Measurements from ENCODE around the gene STARD8. TPM values are rescaled to one million over a fixed set of nuclear protein-coding genes. Genes with fewer than 3 reads are reported as not detected.
"Not testable (repeated sequence)": the region's sequence is repeated elsewhere in the genome, so short reads cannot be mapped to it uniquely, and the experiment has no call there.

STARD8 gene
- total RNA-seq, 8 experiments from 2014 or later, result 0.24 to 5.0 (median 0.48) TPM

DNA sequence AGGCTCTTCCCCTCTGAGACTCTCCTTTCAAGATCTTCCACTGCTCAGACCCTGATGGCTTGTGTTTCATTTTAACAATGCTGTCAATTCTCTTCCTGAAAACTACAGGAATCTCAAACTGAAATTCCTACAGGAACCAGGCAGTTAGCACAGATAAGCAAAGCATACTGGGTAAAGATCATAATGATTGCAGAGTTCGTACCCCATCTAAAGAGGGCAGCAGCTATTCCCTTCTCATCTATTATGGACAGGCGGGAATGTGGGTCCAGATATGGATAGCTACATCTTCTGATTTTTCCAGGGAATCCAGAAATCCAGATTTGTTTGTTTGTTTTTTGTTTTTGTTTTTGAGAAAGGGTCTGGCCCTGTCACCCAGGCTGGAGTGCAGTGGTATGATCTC lies 83.8 kb downstream of the STARD8 start:
- H3K4me3 ChIP-seq, result no peak overlapping the region
- no peaks in the 10 kb centered on the region for H3K4me1 ChIP-seq (replicated peaks in 1 of 2)
- ATAC-seq (replicated peaks in 6 of 8), result no peak
- in situ Hi-C loops (cut with MboI; ENCODE audit: low pct_unique_long_range_greater_than_20kb in 2 of 9, low sequenced_read_pairs in 9 of 9, unreplicated experiment in 9 of 9), result no loop called here
- no peak overlapping the region for H3K27ac ChIP-seq
- WGBS, 10 experiments, result 39 to 80% (median 45%) methylated on average over 1 to 2 of the region's 2 CpGs; no CpG with 5 or more reads in 7 of the 10 experiments

DNA sequence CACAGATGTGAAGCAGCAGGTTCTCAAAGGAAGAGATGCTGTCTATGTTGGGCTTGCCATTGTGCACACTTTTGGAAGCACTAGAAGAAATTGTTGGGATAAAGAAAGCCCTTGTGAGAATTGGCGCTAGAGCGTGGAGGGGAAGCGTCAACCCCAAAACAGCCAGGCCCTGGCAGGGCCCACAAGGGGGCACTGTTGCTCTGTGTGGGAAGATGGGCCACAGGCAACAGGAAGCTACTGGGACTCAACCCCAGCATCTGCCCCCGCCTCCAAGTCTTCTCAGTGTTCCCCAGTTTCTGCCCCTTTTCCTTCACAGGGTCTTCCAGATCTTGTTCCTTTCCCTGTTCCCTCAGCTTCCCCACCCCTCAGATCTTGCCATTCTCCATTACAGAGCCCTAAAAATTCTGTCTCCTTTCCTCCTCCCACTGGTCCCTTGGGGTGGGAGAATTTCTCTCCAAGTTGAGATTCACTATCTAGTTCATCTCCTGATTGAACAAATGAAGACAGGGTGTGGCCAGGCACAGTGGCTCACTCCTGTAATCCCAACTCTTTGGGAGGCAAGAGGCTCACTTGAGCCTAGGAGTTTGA lies 85.5 kb downstream of the STARD8 start:
- ATAC-seq (replicated peaks in 6 of 8), result peak in 3 of 8 experiments; percentile 86 to 88 (median 87)
- Histone ChIP-seq H3K27ac (no peak overlapping the region), H3K4me1 (replicated peaks in 1 of 2) (no peaks in the 10 kb centered on the region), H3K4me3 (no peak overlapping the region)
- 37 to 80% methylated on average over 1 to 2 of the region's 4 CpGs; no CpG with 5 or more reads in 8 of the 10 experiments for WGBS, 10 experiments
- in situ Hi-C loops (cut with MboI; ENCODE audit: low pct_unique_long_range_greater_than_20kb in 2 of 9, low sequenced_read_pairs in 9 of 9, unreplicated experiment in 9 of 9), result no loop called here

GRCh38 chrX:68735266-68735665 lies 87.8 kb downstream of the STARD8 start:
- Histone ChIP-seq H3K27ac (no peak overlapping the region), H3K4me1 (replicated peaks in 1 of 2) (no peaks in the 10 kb centered on the region), H3K4me3 (no peak overlapping the region)
- WGBS, 10 experiments, result 0 to 80% (median 14%) methylated on average over 1 of the region's 1 CpG; no CpG with 5 or more reads in 3 of the 10 experiments
- ATAC-seq (replicated peaks in 6 of 8), result no peak
- in situ Hi-C loops (cut with MboI; ENCODE audit: low pct_unique_long_range_greater_than_20kb in 2 of 9, low sequenced_read_pairs in 9 of 9, unreplicated experiment in 9 of 9), result no loop called here

DNA sequence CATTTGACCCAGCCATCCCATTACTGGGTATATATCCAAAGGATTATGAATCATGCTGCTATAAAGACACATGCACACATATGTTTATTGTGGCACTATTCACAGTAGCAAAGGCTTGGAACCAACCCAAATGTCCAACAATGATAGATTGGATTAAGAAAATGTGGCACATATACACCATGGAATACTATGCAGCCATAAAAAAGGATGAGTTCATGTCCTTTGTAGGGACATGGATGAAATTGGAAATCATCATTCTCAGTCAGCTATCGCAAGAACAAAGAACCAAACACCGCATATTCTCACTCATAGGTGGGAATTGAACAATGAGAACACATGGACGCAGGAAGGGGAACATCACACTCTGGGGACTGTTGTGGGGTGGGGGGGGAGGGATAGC lies 94.4 kb downstream of the STARD8 start:
- H3K27ac ChIP-seq; H3K4me3 ChIP-seq; in situ Hi-C loops (cut with MboI; ENCODE audit: low pct_unique_long_range_greater_than_20kb in 2 of 9, low sequenced_read_pairs in 9 of 9, unreplicated experiment in 9 of 9); ATAC-seq (replicated peaks in 6 of 8); H3K4me1 ChIP-seq (replicated peaks in 1 of 2): not testable (repeated sequence)
- WGBS, 10 experiments, result no CpG with 5 or more reads among the region's 3 CpGs

DNA sequence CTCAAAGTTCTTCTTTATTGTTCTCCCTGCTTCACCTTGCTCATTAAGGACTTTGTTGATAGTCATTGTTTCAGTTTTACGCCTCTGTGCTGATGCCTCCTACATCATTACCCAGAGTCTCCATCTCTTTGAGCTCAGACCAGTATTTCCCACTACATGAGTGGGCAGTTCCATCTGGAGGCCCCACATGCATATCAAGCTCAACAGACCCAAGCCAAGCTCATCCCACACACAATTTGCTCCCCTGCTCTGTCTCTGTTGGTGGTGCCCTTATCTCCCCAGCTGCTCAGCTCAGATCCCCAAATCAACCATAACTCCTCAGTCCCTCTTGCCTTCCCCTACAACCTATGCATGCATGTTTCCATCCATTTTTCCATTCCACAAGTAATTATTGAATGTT lies 96.3 kb downstream of the STARD8 start:
- in situ Hi-C loops (cut with MboI; ENCODE audit: low pct_unique_long_range_greater_than_20kb in 2 of 9, low sequenced_read_pairs in 9 of 9, unreplicated experiment in 9 of 9), result no loop called here
- 40 to 100% methylated on average over 1 of the region's 1 CpG; no CpG with 5 or more reads in 8 of the 10 experiments for WGBS, 10 experiments

DNA sequence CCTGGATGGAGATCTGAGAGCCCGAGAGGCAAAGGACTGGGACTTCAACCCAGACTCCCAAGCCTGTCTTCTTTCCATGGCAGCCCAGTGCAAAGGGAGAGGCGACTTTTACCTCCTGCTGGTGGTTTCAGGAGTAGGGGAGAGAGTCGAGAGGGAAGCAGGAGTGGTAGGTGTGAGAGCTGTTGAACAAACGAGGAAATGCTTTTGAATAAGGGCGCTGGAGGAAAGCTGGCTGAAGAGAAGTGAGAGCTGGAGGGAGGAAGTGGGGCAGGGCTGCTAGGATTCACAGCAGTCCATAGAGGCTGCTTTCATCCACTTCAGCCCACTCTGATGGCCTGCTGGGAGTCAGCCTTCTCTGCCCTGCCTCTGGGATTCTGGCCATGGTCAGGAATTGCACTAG lies 99.5 kb downstream of the STARD8 start:
- in situ Hi-C loops (cut with MboI; ENCODE audit: low pct_unique_long_range_greater_than_20kb in 2 of 9, low sequenced_read_pairs in 9 of 9, unreplicated experiment in 9 of 9), result no loop called here
- 39 to 80% methylated on average over 1 to 5 of the region's 5 CpGs; no CpG with 5 or more reads in 8 of the 10 experiments for WGBS, 10 experiments

More for the DNA sequence above, 96.3 kb downstream of the STARD8 start:
- ATAC-seq (replicated peaks in 6 of 8), result no peak
- no peak overlapping the region for H3K27ac ChIP-seq
- H3K4me1 ChIP-seq (replicated peaks in 1 of 2), result no peaks in the 10 kb centered on the region
- H3K4me3 ChIP-seq, result no peak overlapping the region

GRCh38 chrX:68748030-68748429 lies 100.6 kb downstream of the STARD8 start:
- ATAC-seq (replicated peaks in 6 of 8), result no peak

More for the DNA sequence above, 99.5 kb downstream of the STARD8 start:
- Histone ChIP-seq H3K27ac (no peak overlapping the region), H3K4me3 (no peak overlapping the region), H3K4me1 (replicated peaks in 1 of 2) (no peaks in the 10 kb centered on the region)
- ATAC-seq (replicated peaks in 6 of 8), result no peak

DNA sequence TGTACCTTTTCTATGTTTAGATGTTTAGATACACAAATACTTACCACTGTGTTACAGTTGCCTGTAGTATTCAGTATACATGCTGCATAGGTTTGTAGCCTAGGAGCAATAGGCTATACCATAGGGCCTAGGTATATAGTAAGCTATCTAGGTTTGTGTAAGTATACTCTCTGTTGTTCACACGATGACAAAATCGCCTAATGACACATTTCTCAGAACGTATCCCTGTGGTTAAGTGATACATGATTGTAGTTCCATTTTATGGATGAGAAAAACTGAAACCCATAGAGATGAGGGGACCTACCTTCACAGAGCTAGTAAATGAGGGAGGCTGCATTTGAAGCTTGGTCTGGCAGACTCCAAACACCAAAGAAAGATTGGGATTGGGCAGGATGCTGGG lies 102.0 kb downstream of the STARD8 start:
- no peaks in the 10 kb centered on the region for H3K4me1 ChIP-seq (replicated peaks in 1 of 2)
- H3K4me3 ChIP-seq, result no peak overlapping the region
- no peak overlapping the region for H3K27ac ChIP-seq
- ATAC-seq (replicated peaks in 6 of 8), result no peak
- in situ Hi-C loops (cut with MboI; ENCODE audit: low pct_unique_long_range_greater_than_20kb in 2 of 9, low sequenced_read_pairs in 9 of 9, unreplicated experiment in 9 of 9), result no loop called here
- WGBS, 10 experiments, result 10 to 82% methylated on average over 2 to 3 of the region's 3 CpGs; no CpG with 5 or more reads in 8 of the 10 experiments

More at GRCh38 chrX:68748030-68748429, 100.6 kb downstream of the STARD8 start:
- WGBS, 10 experiments, result 35 to 100% methylated on average over 3 to 4 of the region's 7 CpGs; no CpG with 5 or more reads in 8 of the 10 experiments
- in situ Hi-C loops (cut with MboI; ENCODE audit: low pct_unique_long_range_greater_than_20kb in 2 of 9, low sequenced_read_pairs in 9 of 9, unreplicated experiment in 9 of 9), result no loop called here
- Histone ChIP-seq H3K4me3 (no peak overlapping the region), H3K4me1 (replicated peaks in 1 of 2) (no peaks in the 10 kb centered on the region), H3K27ac (no peak overlapping the region)

DNA sequence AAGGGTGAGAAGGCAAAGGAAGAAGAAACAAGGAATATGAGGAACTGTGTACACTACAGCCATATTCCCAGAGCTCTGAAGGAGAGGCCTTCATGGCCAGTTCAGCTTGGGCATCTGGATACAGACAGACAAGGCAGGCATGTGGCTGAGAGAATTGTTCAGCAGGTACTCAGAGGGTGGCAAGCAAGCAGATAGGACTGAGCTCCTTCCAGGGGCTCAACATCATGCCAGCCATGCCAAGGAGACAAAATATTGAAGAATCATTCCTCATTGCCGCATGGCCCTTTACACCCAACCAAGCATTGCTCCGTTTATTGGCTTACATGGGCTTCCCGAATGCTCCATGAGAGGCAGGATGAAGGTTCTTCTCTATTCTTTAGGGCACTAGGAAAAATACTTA lies 102.8 kb downstream of the STARD8 start:
- Histone ChIP-seq H3K4me3 (no peak overlapping the region), H3K27ac (no peak overlapping the region), H3K4me1 (replicated peaks in 1 of 2) (no peaks in the 10 kb centered on the region)
- in situ Hi-C loops (cut with MboI; ENCODE audit: low pct_unique_long_range_greater_than_20kb in 2 of 9, low sequenced_read_pairs in 9 of 9, unreplicated experiment in 9 of 9), result no loop called here
- no peak for ATAC-seq (replicated peaks in 6 of 8)
- WGBS, 10 experiments, result 26 to 49% methylated on average over 3 of the region's 3 CpGs; no CpG with 5 or more reads in 8 of the 10 experiments

GRCh38 chrX:68751372-68751771 lies 103.9 kb downstream of the STARD8 start:
- ATAC-seq (replicated peaks in 6 of 8), result no peak
- Histone ChIP-seq H3K4me1 (replicated peaks in 1 of 2) (no peaks in the 10 kb centered on the region), H3K4me3 (no peak overlapping the region), H3K27ac (no peak overlapping the region)
- WGBS, 10 experiments, result 0 to 43% methylated on average over 1 of the region's 2 CpGs; no CpG with 5 or more reads in 8 of the 10 experiments
- in situ Hi-C loops (cut with MboI; ENCODE audit: low pct_unique_long_range_greater_than_20kb in 2 of 9, low sequenced_read_pairs in 9 of 9, unreplicated experiment in 9 of 9), result no loop called here

GRCh38 chrX:68753218-68753617 lies 105.8 kb downstream of the STARD8 start:
- ATAC-seq (replicated peaks in 6 of 8), result no peak
- WGBS, 10 experiments, result 31% methylated on average over 2 of the region's 2 CpGs; no CpG with 5 or more reads in 9 of the 10 experiments
- H3K27ac ChIP-seq, result no peak overlapping the region
- H3K4me3 ChIP-seq, result no peak overlapping the region
- H3K4me1 ChIP-seq (replicated peaks in 1 of 2), result no peaks in the 10 kb centered on the region
- in situ Hi-C loops (cut with MboI; ENCODE audit: low pct_unique_long_range_greater_than_20kb in 2 of 9, low sequenced_read_pairs in 9 of 9, unreplicated experiment in 9 of 9), result no loop called here

- Histone ChIP-seq H3K27ac (no peak overlapping the region), H3K4me3 (no peak overlapping the region), H3K4me1 (replicated peaks in 1 of 2) (no peaks in the 10 kb centered on the region)
- WGBS, 10 experiments, result 18 to 75% (median 44%) methylated on average over 4 to 7 of the region's 7 CpGs; no CpG with 5 or more reads in 7 of the 10 experiments
- ATAC-seq (replicated peaks in 6 of 8), result no peak
- in situ Hi-C loops (cut with MboI; ENCODE audit: low pct_unique_long_range_greater_than_20kb in 2 of 9, low sequenced_read_pairs in 9 of 9, unreplicated experiment in 9 of 9), result no loop called here
Measured at GRCh38 chrX:68754406-68754805, 106.9 kb downstream of the STARD8 start.

GRCh38 chrX:68755616-68756125 lies 108.2 kb downstream of the STARD8 start:
- 0 to 50% (median 0%) methylated on average over 1 to 2 of the region's 3 CpGs; no CpG with 5 or more reads in 6 of the 10 experiments for WGBS, 10 experiments

GRCh38 chrX:68757331-68757730 lies 109.9 kb downstream of the STARD8 start:
- H3K27ac ChIP-seq, result peak overlapping the region in 1 of 2 donors; percentile 33
- WGBS, 10 experiments, result 0 to 100% (median 50%) methylated on average over 1 to 2 of the region's 4 CpGs; no CpG with 5 or more reads in 5 of the 10 experiments
- in situ Hi-C loops (cut with MboI; ENCODE audit: low pct_unique_long_range_greater_than_20kb in 2 of 9, low sequenced_read_pairs in 9 of 9, unreplicated experiment in 9 of 9), result no loop called here
- peak in 2 of 8 experiments; percentile 47 to 52 for ATAC-seq (replicated peaks in 6 of 8)
- no peak overlapping the region for H3K4me3 ChIP-seq
- no peaks in the 10 kb centered on the region for H3K4me1 ChIP-seq (replicated peaks in 1 of 2)

More at GRCh38 chrX:68755616-68756125, 108.2 kb downstream of the STARD8 start:
- no peak overlapping the region for H3K4me3 ChIP-seq
- no peaks in the 10 kb centered on the region for H3K4me1 ChIP-seq (replicated peaks in 1 of 2)
- in situ Hi-C loops (cut with MboI; ENCODE audit: low pct_unique_long_range_greater_than_20kb in 2 of 9, low sequenced_read_pairs in 9 of 9, unreplicated experiment in 9 of 9), result no loop called here
- no peak for ATAC-seq (replicated peaks in 6 of 8)
- H3K27ac ChIP-seq, result no peak overlapping the region

Measured in motor neuron (in vitro differentiated cells).